ENCODE data around the gene DYNC1LI1. TPM values are rescaled to one million over a fixed set of nuclear protein-coding genes. Genes with fewer than 3 reads are reported as not detected.

The DYNC1LI1 gene
- polyA plus RNA-seq, 2 of the 4 experiments (the other 2 are of a cell fraction), result 42.0 to 66.9 TPM

DNA sequence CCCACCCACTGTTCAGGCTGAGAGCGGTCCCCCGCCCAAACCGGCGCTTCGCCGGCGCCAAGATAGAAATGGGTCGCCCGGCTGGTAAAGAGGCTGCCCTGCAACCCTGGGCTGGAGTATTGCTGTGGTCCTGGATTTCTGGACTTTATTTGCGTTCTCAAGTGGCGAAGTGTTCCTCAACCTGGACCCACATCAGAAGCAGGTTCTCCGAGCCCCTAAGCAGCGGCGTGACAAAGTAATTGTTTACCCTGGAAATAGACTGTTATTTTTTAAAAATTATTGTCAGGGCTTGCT lies 481 bp upstream of the DYNC1LI1 start:
- POLR2A ChIA-PET, result no interaction called here

DNA sequence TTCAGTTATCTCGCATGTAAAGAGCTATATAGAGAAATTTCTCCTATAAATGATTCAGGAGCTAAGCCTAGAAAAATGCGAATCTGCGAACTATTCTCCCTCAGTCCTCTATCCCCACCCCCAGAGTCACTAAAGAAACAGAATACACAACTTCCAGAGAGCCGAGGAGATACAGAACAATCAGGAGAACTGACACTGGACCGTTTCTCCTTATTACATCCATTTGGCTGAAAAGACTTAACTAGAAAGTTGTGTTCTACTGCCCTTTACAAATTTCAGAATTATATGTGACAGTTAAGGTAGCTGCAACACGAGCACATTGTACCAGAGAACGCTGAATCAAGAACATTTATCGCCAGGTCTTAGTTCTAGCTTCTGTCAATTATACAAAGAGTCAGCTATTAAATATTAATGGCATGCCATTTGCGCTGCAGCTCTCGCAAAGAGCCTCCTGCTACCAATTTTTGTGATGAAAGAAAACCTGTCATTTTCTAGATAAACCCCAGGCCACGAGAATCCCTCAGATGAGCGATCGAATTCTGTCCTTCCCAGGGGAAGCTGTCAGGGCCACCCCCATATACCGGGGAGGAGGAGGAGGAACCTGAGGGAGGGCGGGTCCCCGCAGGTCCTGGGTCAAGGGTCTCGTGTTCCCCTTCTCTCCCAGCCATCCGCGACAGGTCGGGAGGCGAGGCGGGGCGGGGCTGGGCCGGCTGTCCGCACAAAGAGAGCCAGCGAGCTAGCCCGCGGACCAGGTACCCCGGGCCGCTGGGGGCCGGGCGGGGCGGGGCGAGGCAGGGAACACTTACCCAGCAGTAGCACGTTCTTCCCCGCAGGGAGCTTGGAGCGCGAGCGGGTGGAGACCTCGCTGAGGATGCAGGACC lies 878 bp downstream of the DYNC1LI1 start:
- Histone ChIP-seq H3K27ac (peak overlapping the region; percentile 96 to 98), H3K4me2 (peak overlapping the region; percentile 92), H3K4me3 (peak overlapping the region; percentile 65), H3K4me1 (peaks cover 28% of the 10 kb centered on the region), H3K9me3 (no peaks in the 10 kb centered on the region)
- FAIRE-seq, result no peak
- ChIA-PET POLR2A (interaction anchor here (0.6 to 1.7 kb wide), 8 partner anchors 24 to 142 kb away, joined by 3 to 5 read pairs (median 3); partner anchors contain the start of genes CMTM6 and CNOT10), CTCF (interaction anchor here (0.7 to 1.7 kb wide), 2 partner anchors 58 to 59 kb away, joined by 3 to 4 read pairs; no protein-coding TSS in a partner anchor)
- TF ChIP-seq ATOH8 (CRISPR knock-in tag; IDR thresholded peaks at IDR 0.05; ENCODE audit: low read depth), result no peak
- 0 out of 5 replicates have a peak, but pooled peaks of 1 of the 2 experiments have one; percentile 15 for TF ChIP-seq JUN (IDR thresholded peaks at IDR 0.05)
- no peak for TF ChIP-seq ZNF302 (CRISPR knock-in tag; IDR thresholded peaks at IDR 0.05)
- TF ChIP-seq CBX8 (IDR thresholded peaks at IDR 0.05), result no peak
- no peak for TF ChIP-seq CEBPB (IDR thresholded peaks at IDR 0.05)
- no peak for TF ChIP-seq ZC3H11A (IDR thresholded peaks at IDR 0.05)
- 0 out of 2 replicates have a peak, but pooled peaks have one; percentile 6 for TF ChIP-seq MYC (IDR thresholded peaks at IDR 0.05; ENCODE audit: borderline replicate concordance, low read length)
- 3% methylated on average over 20 of the region's 40 CpGs for WGBS (ENCODE audit: missing lambda C conversion rate)
- DNase-seq (ENCODE audit: low read depth in 1 of 2, low spot score in 1 of 2), result peak; percentile 24 to 62
- ATAC-seq, result peak; percentile 73 to 86

More for the DNA sequence above, 481 bp upstream of the DYNC1LI1 start:
- Histone ChIP-seq H3K27ac (peak overlapping the region; percentile 96 to 98), H3K4me2 (peak overlapping the region; percentile 90), H3K4me1 (peaks cover 28% of the 10 kb centered on the region), H3K4me3 (peak overlapping the region; percentile 65), H3K9me3 (no peaks in the 10 kb centered on the region)
- CTCF ChIA-PET, result interaction anchor here (1.8 kb wide), 1 partner anchor 10 kb away, joined by 5 read pairs; no protein-coding TSS in a partner anchor
- DNase-seq (ENCODE audit: low read depth in 1 of 2, low spot score in 1 of 2) (no peak), ATAC-seq (peak in 1 of 2 experiments; percentile 71; a peak in 3 of 6 replicates), FAIRE-seq (no peak)
- no peak for TF ChIP-seq CHD2 (IDR thresholded peaks at IDR 0.05; ENCODE audit: low read length, partially characterized antibody)
- no peak for TF ChIP-seq GATA3 (IDR thresholded peaks at IDR 0.05; ENCODE audit: borderline replicate concordance)
- 0 out of 5 replicates have a peak, but pooled peaks of 1 of the 2 experiments have one; percentile 3 for TF ChIP-seq RAD21 (conservative IDR thresholded peaks at IDR 0.05 in 1 of 2, IDR thresholded peaks at IDR 0.05 in 1 of 2)
- TF ChIP-seq PHF8 (IDR thresholded peaks at IDR 0.05; ENCODE audit: borderline replicate concordance, low read depth), result peak; percentile 9; the same call in 1 of the 2 replicates
- TF ChIP-seq, protein P1, sequence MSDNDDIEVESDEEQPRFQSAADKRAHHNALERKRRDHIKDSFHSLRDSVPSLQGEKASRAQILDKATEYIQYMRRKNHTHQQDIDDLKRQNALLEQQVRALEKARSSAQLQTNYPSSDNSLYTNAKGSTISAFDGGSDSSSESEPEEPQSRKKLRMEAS (IDR thresholded peaks at IDR 0.05), result no peak
- no peak for TF ChIP-seq CHD4 (IDR thresholded peaks at IDR 0.05; ENCODE audit: borderline replicate concordance)
- no peak for TF ChIP-seq EHF (CRISPR knock-in tag; IDR thresholded peaks at IDR 0.05)
- TF ChIP-seq CBX2 (IDR thresholded peaks at IDR 0.05; ENCODE audit: borderline replicate concordance, low read depth), result no peak
- TF ChIP-seq BHLHE40 (IDR thresholded peaks at IDR 0.05; ENCODE audit: low read depth, low read length), result no peak
- TF ChIP-seq HDAC2 (IDR thresholded peaks at IDR 0.05), result no peak
- TF ChIP-seq FOSL2 (IDR thresholded peaks at IDR 0.05), result no peak
- no peak for TF ChIP-seq FOSL2 (CRISPR knock-in tag; IDR thresholded peaks at IDR 0.05)
- no peak for TF ChIP-seq REST (IDR thresholded peaks at IDR 0.05)
- TF ChIP-seq EP300 (IDR thresholded peaks at IDR 0.05), result no peak
- WGBS (ENCODE audit: missing lambda C conversion rate), result 3% methylated on average over 14 of the region's 14 CpGs
